IMR-90 (cell line): ENCODE data around the gene SEMA3C. TPM values are rescaled to one million over a fixed set of nuclear protein-coding genes. Genes with fewer than 3 reads are reported as not detected.
A peak's percentile ranks its signal among the peaks of the same experiment; 100 is the strongest.

Experiments used
- ATAC-seq: fragments of 200-7000 bp; cut with Tn5 transposase; 2 replicates; pipeline ENCODE4 v1.9.1; 2020; ENCODE audit warnings: low read depth, mild to moderate bottlenecking, moderate library complexity
- BruUV-seq: library from RNA; stranded (reverse); fragments of 400-500 nt; replicated peaks from 2 replicates; lab custom pipeline; 2021; lab: Mats Ljungman, UMichigan
- CTCF ChIA-PET: fragments of 300-600 bp; formaldehyde crosslinking; extraction: SDS; loops from one replicate; lab custom pipeline; 2021; ENCODE audit warnings: antibody characterized with exemption; lab: Yijun Ruan, JAX
- POLR2A ChIA-PET: fragments of 300-600 bp; sonication (Branson Sonifier 250); formaldehyde crosslinking; loops from one replicate; lab custom pipeline; 2022; ENCODE audit warnings: antibody characterized with exemption; ENCODE audit not compliant: unreplicated experiment; lab: Charles Lee
- DNase-seq: peaks from one replicate; pipeline ENCODE4 v3.0.0; 2013
- H2AFZ ChIP-seq: replicated peaks from 2 replicates; pipeline ENCODE3; 2013; ENCODE audit warnings: low read length, mild to moderate bottlenecking; ENCODE audit not compliant: poor library complexity
- H2AK5ac ChIP-seq: 2 replicates; pipeline ENCODE4 v1.6.1; 2013; ENCODE audit warnings: low read depth, low read length, inconsistent platforms
- H2AK9ac ChIP-seq: replicated peaks from 2 replicates; pipeline ENCODE3; 2013; ENCODE audit warnings: mild to moderate bottlenecking, low read depth, low read length, moderate library complexity; ENCODE audit not compliant: poor library complexity
- H2BK120ac ChIP-seq: 2 replicates; pipeline ENCODE4 v1.6.1; 2013; ENCODE audit warnings: low read depth, low read length, inconsistent platforms
- H2BK15ac ChIP-seq: 3 replicates; pipeline ENCODE4 v1.6.1; 2013; ENCODE audit warnings: low read depth, low read length, inconsistent platforms
- H2BK20ac ChIP-seq: 2 replicates; pipeline ENCODE4 v1.6.1; 2013; ENCODE audit warnings: low read depth, mild to moderate bottlenecking, inconsistent platforms, low read length, moderate library complexity
- H2BK5ac ChIP-seq: 2 replicates; pipeline ENCODE4 v1.6.1; 2013; ENCODE audit warnings: mild to moderate bottlenecking, low read depth, low read length, inconsistent platforms; ENCODE audit not compliant: poor library complexity, severe bottlenecking
- H3K14ac ChIP-seq: replicated peaks from 2 replicates; pipeline ENCODE4 v1.6.1; 2013; ENCODE audit warnings: low read depth, low read length, inconsistent platforms
- H3K18ac ChIP-seq: 2 replicates; pipeline ENCODE4 v1.6.1; 2013; ENCODE audit warnings: low read depth, low read length, control low read depth
- H3K23ac ChIP-seq: 2 replicates; pipeline ENCODE4 v1.6.1; 2013; ENCODE audit warnings: low read depth, low read length, inconsistent platforms
- H3K27ac ChIP-seq: 2 replicates; pipeline ENCODE4 v1.5.1; 2013; ENCODE audit warnings: mild to moderate bottlenecking, control low read depth, low read length; ENCODE audit not compliant: insufficient read depth
- H3K27me3 ChIP-seq: 2 replicates; pipeline ENCODE4 v1.6.1; 2013; ENCODE audit warnings: low read length; ENCODE audit not compliant: control insufficient read depth, insufficient read depth
- H3K36me3 ChIP-seq: 2 replicates; pipeline ENCODE4 v1.6.1; 2013; ENCODE audit warnings: low read length, mixed read lengths; ENCODE audit not compliant: control insufficient read depth, insufficient read depth
- H3K4ac ChIP-seq: 2 replicates; pipeline ENCODE4 v1.6.1; 2013; ENCODE audit warnings: low read depth, low read length, inconsistent platforms
- H3K4me1 ChIP-seq: 2 replicates; pipeline ENCODE4 v1.6.1; 2013; ENCODE audit warnings: low read length, mixed read lengths; ENCODE audit not compliant: control insufficient read depth, insufficient read depth
- H3K4me2 ChIP-seq: 2 replicates; pipeline ENCODE4 v1.6.1; 2013; ENCODE audit warnings: low read depth, mild to moderate bottlenecking, control low read depth, low read length, moderate library complexity
- H3K4me3 ChIP-seq: 2 replicates; pipeline ENCODE4 v1.5.1; 2013; ENCODE audit warnings: low read depth, mild to moderate bottlenecking, control low read depth, low read length, moderate library complexity; ENCODE audit not compliant: insufficient read depth
- H3K56ac ChIP-seq: 2 replicates; pipeline ENCODE4 v1.6.1; 2013; ENCODE audit warnings: low read length, inconsistent platforms; ENCODE audit not compliant: insufficient read depth; ENCODE audit errors: extremely low read depth
- H3K79me1 ChIP-seq, 2 experiments: 2 replicates each; pipeline ENCODE4 v1.6.1; 2013; ENCODE audit warnings: low read length in 2 of 2, inconsistent platforms in 1 of 2, low read depth in 1 of 2
- H3K9ac ChIP-seq: 2 replicates; pipeline ENCODE4 v1.6.1; 2013; ENCODE audit warnings: low read depth, low read length, control low read depth
- H3K9me1 ChIP-seq: 2 replicates; pipeline ENCODE4 v1.6.1; 2013; ENCODE audit warnings: low read length, inconsistent platforms; ENCODE audit not compliant: insufficient read depth
- H3K9me3 ChIP-seq: 2 replicates; pipeline ENCODE4 v1.6.1; 2013; ENCODE audit warnings: low read length; ENCODE audit not compliant: control insufficient read depth, insufficient read depth
- H4K20me1 ChIP-seq: 2 replicates; pipeline ENCODE4 v1.6.1; 2013; ENCODE audit warnings: low read length, inconsistent platforms; ENCODE audit not compliant: insufficient read depth
- H4K5ac ChIP-seq: 2 replicates; pipeline ENCODE4 v1.6.1; 2013; ENCODE audit warnings: mild to moderate bottlenecking, low read depth, low read length, control low read depth
- H4K8ac ChIP-seq, 2 experiments: 2 replicates each; pipeline ENCODE4 v1.6.1; 2013; ENCODE audit warnings: low read depth in 2 of 2, low read length in 2 of 2, control low read depth in 1 of 2, inconsistent platforms in 1 of 2
- H4K91ac ChIP-seq: 2 replicates; pipeline ENCODE4 v1.6.1; 2013; ENCODE audit warnings: low read depth, low read length, inconsistent platforms; ENCODE audit not compliant: insufficient read depth
- BHLHE40 ChIP-seq: fragments of 150-350 bp; IDR thresholded peaks from 2 replicates; pipeline ENCODE4 v1.6.1; 2016; ENCODE audit warnings: mild to moderate bottlenecking, low read depth, low read length
- CEBPB ChIP-seq: IDR thresholded peaks from 2 replicates; pipeline ENCODE4 v1.6.1; 2012; ENCODE audit warnings: low read depth, low read length, improper control_type of control experiment
- CHD1 ChIP-seq: IDR thresholded peaks from 2 replicates; pipeline ENCODE4 v1.6.1; 2012; ENCODE audit warnings: low read depth, low read length, improper control_type of control experiment
- FOS ChIP-seq: fragments of 150-350 bp; IDR thresholded peaks from 2 replicates; pipeline ENCODE4 v1.6.1; 2016; ENCODE audit warnings: low read depth, low read length
- MAFK ChIP-seq: IDR thresholded peaks from 2 replicates; pipeline ENCODE4 v1.6.1; 2012; ENCODE audit warnings: low read depth, low read length, improper control_type of control experiment
- MAZ ChIP-seq: IDR thresholded peaks from 2 replicates; pipeline ENCODE4 v1.6.1; 2012; ENCODE audit warnings: low read depth, mild to moderate bottlenecking, low read length, improper control_type of control experiment, moderate library complexity, borderline replicate concordance
- MXI1 ChIP-seq: IDR thresholded peaks from 2 replicates; pipeline ENCODE4 v1.6.1; 2012; ENCODE audit warnings: low read depth, mild to moderate bottlenecking, low read length, moderate library complexity, borderline replicate concordance
- NFE2L2 ChIP-seq: fragments of 150-350 bp; IDR thresholded peaks from 2 replicates; pipeline ENCODE4 v1.6.1; 2016; ENCODE audit warnings: low read depth, mild to moderate bottlenecking, low read length
- POLR2A ChIP-seq: IDR thresholded peaks from 2 replicates; pipeline ENCODE4 v1.6.1; 2012; ENCODE audit warnings: mild to moderate bottlenecking, low read depth, low read length
- RFX5 ChIP-seq: IDR thresholded peaks from 2 replicates; pipeline ENCODE4 v1.8.0; 2012; ENCODE audit warnings: low read depth, mild to moderate bottlenecking, low read length, moderate library complexity
- SMC3 ChIP-seq: fragments of 150-350 bp; IDR thresholded peaks from 2 replicates; pipeline ENCODE4 v1.6.1; 2016; ENCODE audit warnings: low read depth, mild to moderate bottlenecking, antibody characterized with exemption, low read length, moderate library complexity
- WGBS, 2 experiments: methylation state at CpG; one replicate each; pipeline versions ENCODE4 v1.1.5 to v1.1.7; 2013; ENCODE audit warnings: missing lambda C conversion rate in 2 of 2; ENCODE audit not compliant: insufficient read length in 1 of 2; ENCODE audit errors: extremely low coverage in 2 of 2; 5-methylcytosine and 5-hydroxymethylcytosine counted together
- dilution Hi-C: fragments of 300-500 bp; cut with HindIII; formaldehyde crosslinking; loops from one replicate; pipeline ENCODE4 v1.14.3; 2018; ENCODE audit warnings: low sequenced_read_pairs; ENCODE audit not compliant: unreplicated experiment
- in situ Hi-C: fragments of 300-500 bp; cut with MboI; formaldehyde crosslinking; loops from 3 replicates; pipeline ENCODE4 v1.14.3; 2019; ENCODE audit warnings: low sequenced_read_pairs, inconsistent platforms, mixed read lengths
- intact Hi-C: fragments of 100-400 bp; cut with micrococcal nuclease; formaldehyde crosslinking; loops from 2 replicates; pipeline ENCODE4 v1.10.0; 2022
- polyA plus RNA-seq, 3 experiments: library from polyadenylated mRNA; depleted of rRNA; stranded (reverse); fragments of >200 nt; gene quantifications; 2 replicates each; pipeline ENCODE4 v1.2.3, GENCODE V29; 2012; ENCODE audit warnings: low replicate concordance in 1 of 3
- total RNA-seq: library from RNA; depleted of rRNA; stranded (reverse); fragments of >200 nt; gene quantifications from 2 replicates; pipeline ENCODE4 v1.2.3, GENCODE V29; 2012
- TF ChIP-seq, protein P1 (sequence below): fragments of 150-350 bp; IDR thresholded peaks from 2 replicates; pipeline ENCODE4 v1.6.1; 2017; ENCODE audit warnings: mild to moderate bottlenecking, antibody characterized with exemption, low read length, low read depth
- TF ChIP-seq, protein P2 (sequence below): fragments of 150-350 bp; IDR thresholded peaks from 2 replicates; pipeline ENCODE4 v1.6.1; 2016; ENCODE audit warnings: low read depth, mild to moderate bottlenecking, low read length, moderate library complexity, borderline replicate concordance
- TF ChIP-seq, protein P3 (sequence below): conservative IDR thresholded peaks from 2 replicates; pipeline ENCODE4 v1.5.1; 2012; ENCODE audit warnings: mild to moderate bottlenecking, low read depth, low read length, improper control_type of control experiment

SEMA3C gene
- total and polyA plus RNA-seq, 2 of the 4 experiments (the other 2 are of a cell fraction), result 21.2 to 97.1 TPM

DNA sequence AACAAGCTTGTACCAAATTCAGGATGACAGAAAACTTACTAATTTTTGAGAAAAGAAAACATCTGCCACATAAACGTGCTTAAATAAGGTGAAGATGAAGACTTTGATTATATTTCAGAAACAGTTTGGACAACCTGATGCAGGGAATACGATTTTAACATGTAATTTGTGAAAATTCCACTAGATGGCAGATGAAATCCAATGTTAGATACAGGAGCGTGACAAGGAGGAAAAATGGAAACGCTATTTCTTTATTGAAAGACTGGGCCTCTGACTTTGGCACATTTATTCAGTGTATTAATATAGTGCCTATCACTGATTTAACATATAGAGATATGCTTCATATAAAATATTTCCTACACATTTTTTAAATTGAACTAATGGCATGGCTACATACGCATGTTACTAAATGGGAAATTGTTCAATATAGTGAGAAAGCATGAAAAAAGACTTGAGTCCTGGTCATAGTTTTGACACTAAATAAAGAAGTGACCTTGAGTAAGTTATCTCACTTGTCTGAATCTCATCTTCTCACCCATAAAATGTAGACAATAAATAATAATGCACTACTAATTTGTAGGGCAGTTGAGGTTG, 219.7 kb downstream of the SEMA3C start:
- H3K56ac ChIP-seq, result 0 out of 2 replicates have a peak overlapping the region, but pooled peaks have one; percentile 64
- no peaks in the 10 kb centered on the region for H3K79me1 ChIP-seq
- peak overlapping the region; percentile 75; the same call in 1 of the 2 replicates for H4K91ac ChIP-seq
- DNase-seq, result peak; percentile 63
- dilution Hi-C loops (no loop called here), in situ Hi-C loops (no loop called here), intact Hi-C loops (loop anchor here (1.0 to 2.0 kb wide), 4 partner anchors 219 to 771 kb away; no protein-coding TSS in a partner anchor)
- peak overlapping the region; percentile 95; the same call in 1 of the 2 replicates for H3K18ac ChIP-seq
- H4K8ac ChIP-seq, result peak overlapping the region; percentile 62 to 75
- no TSS peak for BruUV-seq
- no peak overlapping the region for H2AK9ac ChIP-seq
- H4K5ac ChIP-seq, result peak overlapping the region; percentile 95
- peak overlapping the region; percentile 85 for H2BK20ac ChIP-seq
- no peak overlapping the region for H2AFZ ChIP-seq
- H4K20me1 ChIP-seq, result no peaks in the 10 kb centered on the region
- H3K27me3 ChIP-seq, result no peaks in the 10 kb centered on the region
- ChIA-PET POLR2A (interaction anchor here (0.6 kb wide), 1 partner anchor 1607 kb away, joined by 3 read pairs; no protein-coding TSS in a partner anchor), CTCF (interaction anchor here (0.6 to 2.8 kb wide), 2 partner anchors 153 to 771 kb away, joined by 3 to 18 read pairs; no protein-coding TSS in a partner anchor)
- no peak overlapping the region for H2AK5ac ChIP-seq
- peak overlapping the region; percentile 87 for H2BK5ac ChIP-seq
- no peak overlapping the region for H3K27ac ChIP-seq
- no peak overlapping the region; the same call in 1 of the 2 replicates for H3K4ac ChIP-seq
- no peaks in the 10 kb centered on the region for H3K36me3 ChIP-seq
- peak overlapping the region; percentile 54; the same call in 1 of the 2 replicates for H3K9ac ChIP-seq
- H3K9me1 ChIP-seq, result no peaks in the 10 kb centered on the region; the same call in 1 of the 2 replicates
- H2BK120ac ChIP-seq, result peak overlapping the region; percentile 78
- H3K23ac ChIP-seq, result no peak overlapping the region
- H3K14ac ChIP-seq, result no peak overlapping the region
- peaks cover 9% of the 10 kb centered on the region for H3K4me1 ChIP-seq
- 0 out of 3 replicates have a peak overlapping the region, but pooled peaks have one; percentile 66 for H2BK15ac ChIP-seq
- no peak overlapping the region for H3K4me3 ChIP-seq
- peak overlapping the region; percentile 91; the same call in 1 of the 2 replicates for H3K4me2 ChIP-seq
- H3K9me3 ChIP-seq, result no peaks in the 10 kb centered on the region
- no CpG with 5 or more reads among the region's 5 CpGs for WGBS, 2 experiments
- ATAC-seq, result peak; percentile 66
- TF ChIP-seq MAZ (no peak), CHD1 (no peak), FOS (no peak), RFX5 (no peak), NFE2L2 (no peak), BHLHE40 (no peak), SMC3 (peak; percentile 86), CEBPB (no peak), POLR2A (no peak), MAFK (no peak), MXI1 (no peak)
- TF ChIP-seq, protein P1, sequence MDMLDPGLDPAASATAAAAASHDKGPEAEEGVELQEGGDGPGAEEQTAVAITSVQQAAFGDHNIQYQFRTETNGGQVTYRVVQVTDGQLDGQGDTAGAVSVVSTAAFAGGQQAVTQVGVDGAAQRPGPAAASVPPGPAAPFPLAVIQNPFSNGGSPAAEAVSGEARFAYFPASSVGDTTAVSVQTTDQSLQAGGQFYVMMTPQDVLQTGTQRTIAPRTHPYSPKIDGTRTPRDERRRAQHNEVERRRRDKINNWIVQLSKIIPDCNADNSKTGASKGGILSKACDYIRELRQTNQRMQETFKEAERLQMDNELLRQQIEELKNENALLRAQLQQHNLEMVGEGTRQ, result no peak
- TF ChIP-seq, protein P2, sequence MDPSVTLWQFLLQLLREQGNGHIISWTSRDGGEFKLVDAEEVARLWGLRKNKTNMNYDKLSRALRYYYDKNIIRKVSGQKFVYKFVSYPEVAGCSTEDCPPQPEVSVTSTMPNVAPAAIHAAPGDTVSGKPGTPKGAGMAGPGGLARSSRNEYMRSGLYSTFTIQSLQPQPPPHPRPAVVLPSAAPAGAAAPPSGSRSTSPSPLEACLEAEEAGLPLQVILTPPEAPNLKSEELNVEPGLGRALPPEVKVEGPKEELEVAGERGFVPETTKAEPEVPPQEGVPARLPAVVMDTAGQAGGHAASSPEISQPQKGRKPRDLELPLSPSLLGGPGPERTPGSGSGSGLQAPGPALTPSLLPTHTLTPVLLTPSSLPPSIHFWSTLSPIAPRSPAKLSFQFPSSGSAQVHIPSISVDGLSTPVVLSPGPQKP, result no peak
- TF ChIP-seq, protein P3, sequence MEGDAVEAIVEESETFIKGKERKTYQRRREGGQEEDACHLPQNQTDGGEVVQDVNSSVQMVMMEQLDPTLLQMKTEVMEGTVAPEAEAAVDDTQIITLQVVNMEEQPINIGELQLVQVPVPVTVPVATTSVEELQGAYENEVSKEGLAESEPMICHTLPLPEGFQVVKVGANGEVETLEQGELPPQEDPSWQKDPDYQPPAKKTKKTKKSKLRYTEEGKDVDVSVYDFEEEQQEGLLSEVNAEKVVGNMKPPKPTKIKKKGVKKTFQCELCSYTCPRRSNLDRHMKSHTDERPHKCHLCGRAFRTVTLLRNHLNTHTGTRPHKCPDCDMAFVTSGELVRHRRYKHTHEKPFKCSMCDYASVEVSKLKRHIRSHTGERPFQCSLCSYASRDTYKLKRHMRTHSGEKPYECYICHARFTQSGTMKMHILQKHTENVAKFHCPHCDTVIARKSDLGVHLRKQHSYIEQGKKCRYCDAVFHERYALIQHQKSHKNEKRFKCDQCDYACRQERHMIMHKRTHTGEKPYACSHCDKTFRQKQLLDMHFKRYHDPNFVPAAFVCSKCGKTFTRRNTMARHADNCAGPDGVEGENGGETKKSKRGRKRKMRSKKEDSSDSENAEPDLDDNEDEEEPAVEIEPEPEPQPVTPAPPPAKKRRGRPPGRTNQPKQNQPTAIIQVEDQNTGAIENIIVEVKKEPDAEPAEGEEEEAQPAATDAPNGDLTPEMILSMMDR, result peak; percentile 69
